ENCODE data around the gene BLZF1. TPM values are rescaled to one million over a fixed set of nuclear protein-coding genes. Genes with fewer than 3 reads are reported as not detected.

Gene BLZF1
- total RNA-seq, 2 donors from 2014 or later, result 20.5 to 24.4 TPM

- Histone ChIP-seq H3K36me3 (no peaks in the 10 kb centered on the region), H3K4me3 (no peak overlapping the region), H3K4me1 (no peaks in the 10 kb centered on the region), H3K27ac (no peak overlapping the region), H3K9ac (ENCODE audit: low read depth in 2 of 2, low read length in 2 of 2) (no peak overlapping the region), H3K9me3 (no peaks in the 10 kb centered on the region), H3K27me3 (no peaks in the 10 kb centered on the region)
- DNase-seq, result no peak
- intact Hi-C loops (cut with DNase I), result no loop called here
- TF ChIP-seq CTCF (IDR thresholded peaks at IDR 0.05), result no peak
Measured at GRCh38 chr1:169414952-169415351, 47.0 kb downstream of the BLZF1 start.

- Histone ChIP-seq H3K4me3 (no peak overlapping the region), H3K9ac (ENCODE audit: low read depth in 2 of 2, low read length in 2 of 2) (no peak overlapping the region), H3K27ac (no peak overlapping the region), H3K36me3 (no peaks in the 10 kb centered on the region), H3K4me1 (no peaks in the 10 kb centered on the region), H3K27me3 (no peaks in the 10 kb centered on the region), H3K9me3 (no peaks in the 10 kb centered on the region)
- no peak for TF ChIP-seq CTCF (IDR thresholded peaks at IDR 0.05)
- intact Hi-C loops (cut with DNase I), result no loop called here
- no peak for DNase-seq
Measured at GRCh38 chr1:169421309-169421708, 53.3 kb downstream of the BLZF1 start.

- Histone ChIP-seq H3K4me1 (no peaks in the 10 kb centered on the region), H3K9ac (ENCODE audit: low read depth in 2 of 2, low read length in 2 of 2) (no peak overlapping the region), H3K36me3 (no peaks in the 10 kb centered on the region), H3K27ac (no peak overlapping the region), H3K9me3 (no peaks in the 10 kb centered on the region), H3K27me3 (peaks cover 14% of the 10 kb centered on the region), H3K4me3 (no peak overlapping the region)
- TF ChIP-seq CTCF (IDR thresholded peaks at IDR 0.05), result no peak
- DNase-seq, result no peak
- intact Hi-C loops (cut with DNase I), result no loop called here
Measured at GRCh38 chr1:169426174-169426705, 58.2 kb downstream of the BLZF1 start.

GRCh38 chr1:169427081-169427641 lies 59.2 kb downstream of the BLZF1 start, which contains the start of gene CCDC181:
CCDC181 (minus strand) TSS chr1:169427474; CDS start chr1:169424927, 2,547 bp downstream.
- Histone ChIP-seq H3K9ac (ENCODE audit: low read depth in 2 of 2, low read length in 2 of 2) (no peak within 1 kb of the TSS), H3K4me3 (no peak within 1 kb of the TSS), H3K27me3 (peaks cover 14% of the 10 kb centered on the region), H3K27ac (no peak within 1 kb of the TSS), H3K9me3 (no peaks in the 10 kb centered on the region), H3K4me1 (no peaks in the 10 kb centered on the region), H3K36me3 (no peaks in the 10 kb centered on the region)
- DNase-seq, result no peak
- intact Hi-C loops (cut with DNase I), result no loop called here
- no peak for TF ChIP-seq CTCF (IDR thresholded peaks at IDR 0.05)

Other genes starting within 250 kb of the BLZF1 start
- 1 to 10 TPM; 4.1 to 4.8 TPM for gene NME7, start 398 bp upstream of the BLZF1 start, total RNA-seq
- gene CCDC181, start 59.3 kb downstream of the BLZF1 start, total RNA-seq, result not detected
- 1 to 10 TPM; 4.9 to 8.0 TPM for gene SLC19A2, start 117.7 kb downstream of the BLZF1 start, total RNA-seq
- under 1 TPM; 0.24 to 0.54 TPM for gene F5, start 218.3 kb downstream of the BLZF1 start, total RNA-seq